Brain microvascular endothelial cell (primary cell): ENCODE data around the gene PROZ.

Experiments used
- DNase-seq: peaks from one replicate; pipeline ENCODE4 v3.0.0-alpha.2; 2020
- H3K27ac ChIP-seq: fragments of 250-450 bp; sonication (Bioruptor Pico); 2 replicates; pipeline ENCODE4 v1.5.1; 2020; ENCODE audit warnings: mild to moderate bottlenecking, moderate library complexity
- H3K27me3 ChIP-seq: fragments of 250-450 bp; sonication (Bioruptor Pico); replicated peaks from 2 replicates; pipeline ENCODE4 v1.5.1; 2020; ENCODE audit warnings: mild to moderate bottlenecking
- H3K36me3 ChIP-seq: fragments of 250-450 bp; sonication (Bioruptor Pico); replicated peaks from 2 replicates; pipeline ENCODE4 v1.5.1; 2020; ENCODE audit warnings: mild to moderate bottlenecking
- H3K4me3 ChIP-seq: 2 replicates; pipeline ENCODE4 v1.5.1; 2011; ENCODE audit warnings: low read depth, mild to moderate bottlenecking, control low read depth, low read length, moderate library complexity
- in situ Hi-C: cut with HindIII; loops from 2 replicates; pipeline ENCODE4 v1.10.0; 2017; ENCODE audit warnings: low sequenced_read_pairs, low pct_ligation_motif_present
- TF ChIP-seq, protein P1 (sequence below): IDR thresholded peaks from 2 replicates; pipeline ENCODE4 v1.5.1; 2011; ENCODE audit warnings: low read depth, mild to moderate bottlenecking, moderate library complexity, low read length, control low read depth, inconsistent platforms; ENCODE audit errors: missing control alignments

The PROZ gene

DNA sequence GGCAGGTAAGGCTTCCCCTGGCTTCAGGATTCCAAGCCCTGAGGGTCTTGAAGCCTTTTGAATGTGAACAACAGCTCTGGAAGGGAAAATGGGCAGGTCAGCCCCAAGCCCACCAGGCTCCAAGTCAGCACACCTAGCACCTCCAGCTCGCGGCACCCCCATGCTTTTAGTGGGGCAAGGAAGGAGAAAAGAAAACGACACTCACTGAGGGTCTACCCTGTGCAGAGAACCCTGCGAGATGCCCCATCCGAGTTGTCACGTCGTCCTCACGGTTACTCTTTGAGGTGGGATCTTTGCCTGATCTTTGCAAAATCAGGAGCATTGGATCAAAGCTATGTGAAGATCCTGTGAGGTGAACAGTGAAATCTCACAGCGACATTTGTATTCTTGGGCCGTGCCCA, 41.6 kb upstream of the PROZ start:
- H3K27me3 ChIP-seq = no peaks in the 10 kb centered on the region
- TF ChIP-seq, protein P1, sequence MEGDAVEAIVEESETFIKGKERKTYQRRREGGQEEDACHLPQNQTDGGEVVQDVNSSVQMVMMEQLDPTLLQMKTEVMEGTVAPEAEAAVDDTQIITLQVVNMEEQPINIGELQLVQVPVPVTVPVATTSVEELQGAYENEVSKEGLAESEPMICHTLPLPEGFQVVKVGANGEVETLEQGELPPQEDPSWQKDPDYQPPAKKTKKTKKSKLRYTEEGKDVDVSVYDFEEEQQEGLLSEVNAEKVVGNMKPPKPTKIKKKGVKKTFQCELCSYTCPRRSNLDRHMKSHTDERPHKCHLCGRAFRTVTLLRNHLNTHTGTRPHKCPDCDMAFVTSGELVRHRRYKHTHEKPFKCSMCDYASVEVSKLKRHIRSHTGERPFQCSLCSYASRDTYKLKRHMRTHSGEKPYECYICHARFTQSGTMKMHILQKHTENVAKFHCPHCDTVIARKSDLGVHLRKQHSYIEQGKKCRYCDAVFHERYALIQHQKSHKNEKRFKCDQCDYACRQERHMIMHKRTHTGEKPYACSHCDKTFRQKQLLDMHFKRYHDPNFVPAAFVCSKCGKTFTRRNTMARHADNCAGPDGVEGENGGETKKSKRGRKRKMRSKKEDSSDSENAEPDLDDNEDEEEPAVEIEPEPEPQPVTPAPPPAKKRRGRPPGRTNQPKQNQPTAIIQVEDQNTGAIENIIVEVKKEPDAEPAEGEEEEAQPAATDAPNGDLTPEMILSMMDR = no peak
- no peaks in the 10 kb centered on the region for H3K36me3 ChIP-seq
- H3K27ac ChIP-seq = no peak overlapping the region
- H3K4me3 ChIP-seq = no peak overlapping the region
- no peak for DNase-seq
- in situ Hi-C loops = no loop called here

DNA sequence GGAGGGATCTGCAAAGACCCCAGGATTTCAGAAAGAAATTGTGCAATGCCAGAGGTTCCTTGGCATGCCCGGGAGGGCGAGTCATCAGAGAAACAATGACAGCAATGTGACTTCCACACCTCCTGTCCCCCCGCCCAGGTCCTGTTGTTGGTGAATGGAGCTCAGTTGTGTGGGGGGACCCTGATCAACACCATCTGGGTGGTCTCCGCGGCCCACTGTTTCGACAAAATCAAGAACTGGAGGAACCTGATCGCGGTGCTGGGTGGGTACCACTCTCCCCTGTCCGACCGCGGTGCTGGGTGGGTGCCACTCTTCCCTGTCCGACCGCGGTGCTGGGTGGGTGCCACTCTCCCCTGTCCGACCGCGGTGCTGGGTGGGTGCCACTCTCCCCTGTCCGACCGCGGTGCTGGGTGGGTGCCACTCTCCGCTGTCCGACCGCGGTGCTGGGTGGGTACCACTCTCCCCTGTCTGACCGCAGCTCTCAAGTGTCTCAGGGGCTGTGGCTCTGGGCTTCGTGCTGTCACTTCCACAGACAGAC, 41.0 kb upstream of the PROZ start:
- TF ChIP-seq, protein P1 = no peak
- no peak overlapping the region for H3K4me3 ChIP-seq
- no peaks in the 10 kb centered on the region for H3K36me3 ChIP-seq
- H3K27ac ChIP-seq = no peak overlapping the region
- in situ Hi-C loops = no loop called here
- no peak for DNase-seq
- H3K27me3 ChIP-seq = no peaks in the 10 kb centered on the region

DNA sequence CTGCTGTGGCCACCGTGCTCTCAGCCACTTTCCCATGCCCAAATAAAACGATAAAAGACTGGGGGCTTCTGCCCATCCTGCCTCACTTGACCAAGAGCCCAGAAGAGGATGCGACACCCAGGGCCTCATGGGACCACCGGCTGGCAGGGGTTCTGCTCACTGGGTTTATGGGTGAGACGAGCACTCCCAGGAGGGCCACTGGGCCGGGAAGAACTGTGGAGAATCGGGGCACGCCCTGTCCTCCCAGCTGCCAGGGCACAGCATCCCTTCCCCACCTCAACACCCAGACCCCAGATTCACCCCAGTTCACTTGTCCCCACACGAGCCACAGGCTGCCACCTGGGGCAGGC, 40.6 kb upstream of the PROZ start:
- in situ Hi-C loops = no loop called here
- no peak for DNase-seq
- H3K27me3 ChIP-seq = no peaks in the 10 kb centered on the region
- H3K27ac ChIP-seq = no peak overlapping the region
- TF ChIP-seq, protein P1 = no peak
- no peaks in the 10 kb centered on the region for H3K36me3 ChIP-seq
- H3K4me3 ChIP-seq = no peak overlapping the region

- Histone ChIP-seq H3K4me3 (no peak overlapping the region), H3K36me3 (no peaks in the 10 kb centered on the region), H3K27me3 (no peaks in the 10 kb centered on the region), H3K27ac (no peak overlapping the region)
- TF ChIP-seq, protein P1 = no peak
- in situ Hi-C loops = no loop called here
- DNase-seq = no peak
Measured at GRCh38 chr13:113118261-113119021, 40.0 kb upstream of the PROZ start.

DNA sequence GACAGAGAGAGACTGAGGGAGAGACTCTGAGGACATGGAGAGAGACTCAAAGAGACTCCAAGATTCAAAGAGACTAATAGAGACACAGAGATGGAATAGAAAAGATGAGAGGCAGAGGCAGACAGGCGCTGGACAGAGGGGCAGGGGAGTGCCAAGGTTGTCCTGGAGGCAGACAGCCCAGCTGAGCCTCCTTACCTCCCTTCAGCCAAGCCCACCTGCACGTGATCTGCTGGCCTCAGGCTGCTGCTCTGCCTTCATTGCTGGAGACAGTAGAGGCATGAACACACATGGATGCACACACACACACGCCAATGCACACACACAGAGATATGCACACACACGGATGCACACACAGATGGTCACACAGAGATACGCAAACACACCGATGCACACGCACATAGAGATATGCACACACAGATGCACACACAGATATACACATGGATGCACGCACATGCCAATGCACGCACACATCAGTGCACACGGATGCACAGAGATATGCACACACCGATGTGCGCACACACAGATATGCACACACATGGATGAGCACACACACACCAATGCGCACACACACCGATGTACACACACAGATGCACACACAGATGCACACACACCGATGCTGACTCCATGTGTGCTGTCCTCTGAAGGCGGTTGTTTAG, 39.2 kb upstream of the PROZ start:
- in situ Hi-C loops = no loop called here
- H3K27ac ChIP-seq = no peak overlapping the region
- H3K4me3 ChIP-seq = no peak overlapping the region
- TF ChIP-seq, protein P1 = no peak
- H3K27me3 ChIP-seq = no peaks in the 10 kb centered on the region
- no peak for DNase-seq
- H3K36me3 ChIP-seq = no peaks in the 10 kb centered on the region
